Lower lobe of right lung (tissue), 2 donors: Measurements from ENCODE around the gene NRG2. TPM values are rescaled to one million over a fixed set of nuclear protein-coding genes. Genes with fewer than 3 reads are reported as not detected.

Source experiments
- ATAC-seq, 2 donors: fragments of 200-7000 bp; cut with Tn5 transposase; one replicate each; pipeline ENCODE4 v1.9.1; 2020 to 2022; ENCODE audit warnings: mild to moderate bottlenecking in 2 of 2, moderate library complexity in 2 of 2
- DNase-seq: peaks from one replicate; pipeline ENCODE4 v3.0.0-alpha.2; 2020
- H3K27ac ChIP-seq: fragments of 200-600 bp; one replicate; pipeline ENCODE4 v1.8.0; 2022
- H3K27me3 ChIP-seq: fragments of 200-600 bp; one replicate; pipeline ENCODE4 v1.8.0; 2022; ENCODE audit warnings: low read depth
- H3K36me3 ChIP-seq: fragments of 200-600 bp; one replicate; pipeline ENCODE4 v1.8.0; 2022; ENCODE audit warnings: mild to moderate bottlenecking
- H3K4me1 ChIP-seq: fragments of 200-600 bp; one replicate; pipeline ENCODE4 v1.8.0; 2022
- H3K4me3 ChIP-seq: fragments of 200-600 bp; one replicate; pipeline ENCODE4 v1.8.0; 2022; ENCODE audit warnings: mild to moderate bottlenecking
- H3K9me3 ChIP-seq: fragments of 200-600 bp; one replicate; pipeline ENCODE4 v1.8.0; 2022
- intact Hi-C: fragments of 100-400 bp; cut with DNase I; formaldehyde crosslinking; loops from one replicate; pipeline ENCODE4 v1.11.0; 2022
- total RNA-seq: library from RNA; stranded (reverse); fragmentation: NEBNext Ultra II Directional; extraction: Animal tissue kit (Norgen Biotek cat#: 25700); gene quantifications from one replicate; pipeline ENCODE4 v1.2.1, GENCODE V29; 2021
- TF ChIP-seq, protein P1 (sequence below): fragments of 200-600 bp; IDR thresholded peaks from one replicate; pipeline ENCODE4 v1.8.0; 2022; ENCODE audit warnings: antibody characterized with exemption, mild to moderate bottlenecking
- donor health status: DM: no; HTN: yes; CAD: no; lungs with severe emphysema.

The NRG2 gene
- total RNA-seq, 1 donor from 2014 or later, result 1.6 TPM

GRCh38 chr5:139839918-139840317 lies 203.2 kb downstream of the NRG2 start:
- Histone ChIP-seq H3K4me3 (no peak overlapping the region), H3K9me3 (no peaks in the 10 kb centered on the region), H3K36me3 (no peaks in the 10 kb centered on the region), H3K27ac (no peak overlapping the region), H3K4me1 (peaks cover 8% of the 10 kb centered on the region), H3K27me3 (peaks cover 5% of the 10 kb centered on the region)
- intact Hi-C loops, result no loop called here
- TF ChIP-seq, protein P1, sequence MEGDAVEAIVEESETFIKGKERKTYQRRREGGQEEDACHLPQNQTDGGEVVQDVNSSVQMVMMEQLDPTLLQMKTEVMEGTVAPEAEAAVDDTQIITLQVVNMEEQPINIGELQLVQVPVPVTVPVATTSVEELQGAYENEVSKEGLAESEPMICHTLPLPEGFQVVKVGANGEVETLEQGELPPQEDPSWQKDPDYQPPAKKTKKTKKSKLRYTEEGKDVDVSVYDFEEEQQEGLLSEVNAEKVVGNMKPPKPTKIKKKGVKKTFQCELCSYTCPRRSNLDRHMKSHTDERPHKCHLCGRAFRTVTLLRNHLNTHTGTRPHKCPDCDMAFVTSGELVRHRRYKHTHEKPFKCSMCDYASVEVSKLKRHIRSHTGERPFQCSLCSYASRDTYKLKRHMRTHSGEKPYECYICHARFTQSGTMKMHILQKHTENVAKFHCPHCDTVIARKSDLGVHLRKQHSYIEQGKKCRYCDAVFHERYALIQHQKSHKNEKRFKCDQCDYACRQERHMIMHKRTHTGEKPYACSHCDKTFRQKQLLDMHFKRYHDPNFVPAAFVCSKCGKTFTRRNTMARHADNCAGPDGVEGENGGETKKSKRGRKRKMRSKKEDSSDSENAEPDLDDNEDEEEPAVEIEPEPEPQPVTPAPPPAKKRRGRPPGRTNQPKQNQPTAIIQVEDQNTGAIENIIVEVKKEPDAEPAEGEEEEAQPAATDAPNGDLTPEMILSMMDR, result no peak
- DNase-seq (no peak), ATAC-seq (no peak)

- intact Hi-C loops, result no loop called here
- no peaks in the 10 kb centered on the region for H3K9me3 ChIP-seq
- DNase-seq, result no peak
Observed at GRCh38 chr5:139839232-139839815, 203.8 kb downstream of the NRG2 start.

DNA sequence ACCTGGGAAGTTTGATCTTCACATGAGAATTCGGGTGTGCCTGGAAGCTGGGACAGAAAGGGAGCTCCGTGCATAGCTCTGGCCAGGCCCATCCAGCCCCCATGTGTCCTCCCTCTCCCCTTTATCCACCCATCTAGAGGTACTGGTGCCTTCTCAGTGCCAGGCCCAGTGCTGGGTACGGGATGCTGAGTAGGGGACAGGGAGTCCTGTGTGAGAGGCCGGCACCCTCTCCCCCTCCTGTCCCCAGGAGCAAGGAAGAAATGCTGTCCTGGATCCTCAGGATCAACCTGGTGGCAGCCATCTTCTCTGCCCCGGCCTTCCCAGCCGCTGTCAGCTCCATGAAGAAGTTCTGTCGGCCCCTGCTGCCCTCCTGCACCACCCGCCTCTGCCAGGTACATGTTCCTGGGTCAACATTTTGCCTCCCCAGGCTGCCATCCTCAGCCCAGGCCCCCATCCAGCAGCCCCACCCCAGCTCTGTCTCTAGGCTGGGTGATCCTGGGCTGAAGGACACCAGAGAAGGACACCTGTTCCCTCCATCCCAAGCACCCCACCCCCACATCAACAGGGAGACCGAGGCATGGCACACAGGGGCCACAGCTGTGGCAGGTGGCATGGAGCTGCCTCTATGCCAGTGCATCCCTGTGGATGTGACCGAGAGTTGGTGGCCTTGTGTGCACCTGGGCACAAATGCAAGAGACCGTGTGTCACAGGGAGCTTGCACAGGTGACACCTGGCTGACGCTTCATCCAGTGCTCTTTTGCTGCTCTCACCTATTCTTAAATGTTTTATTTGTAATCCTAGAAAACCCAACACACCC lies 204.5 kb downstream of the NRG2 start:
- Histone ChIP-seq H3K4me1 (no peaks in the 10 kb centered on the region), H3K27ac (no peak overlapping the region), H3K27me3 (no peaks in the 10 kb centered on the region), H3K36me3 (no peaks in the 10 kb centered on the region), H3K4me3 (no peak overlapping the region), H3K9me3 (no peaks in the 10 kb centered on the region)
- no peak for DNase-seq
- no peak for ATAC-seq
- TF ChIP-seq, protein P1, result no peak
- intact Hi-C loops, result no loop called here

More at GRCh38 chr5:139839232-139839815, 203.8 kb downstream of the NRG2 start:
- no peak overlapping the region for H3K4me3 ChIP-seq
- peaks cover 4% of the 10 kb centered on the region for H3K4me1 ChIP-seq
- H3K27ac ChIP-seq, result no peak overlapping the region
- ATAC-seq, result no peak
- H3K27me3 ChIP-seq, result no peaks in the 10 kb centered on the region
- TF ChIP-seq, protein P1, result no peak
- no peaks in the 10 kb centered on the region for H3K36me3 ChIP-seq

GRCh38 chr5:139837711-139838380 lies 205.3 kb downstream of the NRG2 start:
- DNase-seq (no peak), ATAC-seq (no peak)
- Histone ChIP-seq H3K4me3 (no peak overlapping the region), H3K27ac (no peak overlapping the region), H3K27me3 (no peaks in the 10 kb centered on the region), H3K4me1 (no peaks in the 10 kb centered on the region), H3K9me3 (no peaks in the 10 kb centered on the region), H3K36me3 (no peaks in the 10 kb centered on the region)
- TF ChIP-seq, protein P1, result no peak
- intact Hi-C loops, result no loop called here

DNA sequence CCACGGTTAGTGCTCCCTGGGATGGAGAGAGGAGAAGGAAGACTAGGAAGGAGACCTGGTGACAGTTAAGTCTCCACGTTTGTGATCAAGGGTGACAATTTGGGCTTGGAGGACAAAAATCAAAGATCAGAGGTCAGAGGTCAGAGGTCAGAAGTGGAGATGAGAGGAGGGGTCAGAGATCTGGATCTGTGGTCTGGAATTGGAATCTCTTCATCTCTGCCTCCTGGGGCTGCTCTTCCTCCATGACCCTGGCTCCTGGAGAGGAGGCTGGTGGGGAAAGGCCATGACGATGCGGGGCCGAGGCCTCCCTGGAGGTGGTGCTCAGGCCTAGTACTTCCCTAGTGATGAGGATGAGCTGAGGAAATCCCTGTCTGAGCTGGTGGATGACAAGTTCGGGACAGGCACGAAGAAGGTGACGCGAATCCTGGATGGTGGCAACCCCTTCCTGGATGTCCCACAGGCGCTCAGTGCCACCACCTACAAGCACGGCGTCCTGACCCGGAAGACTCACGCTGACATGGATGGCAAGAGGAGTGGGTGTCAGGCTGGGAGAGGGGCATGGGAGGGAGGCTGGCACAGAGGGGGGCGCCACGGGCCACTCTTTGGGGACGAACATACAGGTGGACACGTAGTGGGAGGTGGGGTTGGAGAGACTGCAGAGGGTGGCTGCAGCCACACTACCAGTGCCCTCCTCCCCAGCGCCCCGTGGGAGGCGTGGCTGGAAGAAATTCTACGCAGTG lies 206.5 kb downstream of the NRG2 start:
- intact Hi-C loops, result no loop called here
- no peak overlapping the region for H3K27ac ChIP-seq
- ATAC-seq (no peak), DNase-seq (peak; percentile 31)
- H3K9me3 ChIP-seq, result no peaks in the 10 kb centered on the region
- no peaks in the 10 kb centered on the region for H3K36me3 ChIP-seq
- H3K27me3 ChIP-seq, result no peaks in the 10 kb centered on the region
- TF ChIP-seq, protein P1, result no peak
- no peaks in the 10 kb centered on the region for H3K4me1 ChIP-seq
- no peak overlapping the region for H3K4me3 ChIP-seq
